ENCODE measurements around the gene ZCCHC14.

- TF ChIP-seq RBBP5 (IDR thresholded peaks at IDR 0.05; ENCODE audit: borderline replicate concordance, low read depth, low read length): no peak
- TF ChIP-seq CTCF (IDR thresholded peaks at IDR 0.05; ENCODE audit: control extremely low read depth in 1 of 3, insufficient read depth in 1 of 3, low read depth in 1 of 3, low read length in 3 of 3): no peak
- no peak for TF ChIP-seq YY1 (IDR thresholded peaks at IDR 0.05; ENCODE audit: low read depth, low read length)
- no peak for TF ChIP-seq EP300 (IDR thresholded peaks at IDR 0.05; ENCODE audit: borderline replicate concordance in 1 of 2, low read depth in 2 of 2, low read length in 2 of 2)
- TF ChIP-seq TAF1 (IDR thresholded peaks at IDR 0.05; ENCODE audit: low read depth, low read length): no peak
- no peak for TF ChIP-seq POLR2A (IDR thresholded peaks at IDR 0.05; ENCODE audit: control extremely low read depth in 1 of 2, low read depth in 2 of 2, low read length in 2 of 2)
- TF ChIP-seq, protein P1, sequence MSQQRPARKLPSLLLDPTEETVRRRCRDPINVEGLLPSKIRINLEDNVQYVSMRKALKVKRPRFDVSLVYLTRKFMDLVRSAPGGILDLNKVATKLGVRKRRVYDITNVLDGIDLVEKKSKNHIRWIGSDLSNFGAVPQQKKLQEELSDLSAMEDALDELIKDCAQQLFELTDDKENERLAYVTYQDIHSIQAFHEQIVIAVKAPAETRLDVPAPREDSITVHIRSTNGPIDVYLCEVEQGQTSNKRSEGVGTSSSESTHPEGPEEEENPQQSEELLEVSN (IDR thresholded peaks at IDR 0.05): no peak
- no peak for TF ChIP-seq EZH2 (IDR thresholded peaks at IDR 0.05; ENCODE audit: low read depth, low read length, severe bottlenecking)
- no peak for TF ChIP-seq BRCA1 (IDR thresholded peaks at IDR 0.05; ENCODE audit: low read depth, low read length)
- TF ChIP-seq GABPA (IDR thresholded peaks at IDR 0.05; ENCODE audit: borderline replicate concordance, insufficient read depth, low read length): no peak
- TF ChIP-seq NRF1 (IDR thresholded peaks at IDR 0.05; ENCODE audit: low read depth, low read length): no peak
- no peak for TF ChIP-seq SP2 (IDR thresholded peaks at IDR 0.05; ENCODE audit: low read length)
- TF ChIP-seq CEBPB (IDR thresholded peaks at IDR 0.05; ENCODE audit: low read depth, low read length): no peak
- no peak for TF ChIP-seq HDAC2 (IDR thresholded peaks at IDR 0.05; ENCODE audit: borderline replicate concordance in 1 of 2, low read depth in 2 of 2, low read length in 2 of 2)
Measured at GRCh38 chr16:87438611-87438985, 54.2 kb downstream of the ZCCHC14 start.
